Glutamatergic neuron (in vitro differentiated cells): Measurements from ENCODE around the gene PRKAB1. TPM values are rescaled to one million over a fixed set of nuclear protein-coding genes. Genes with fewer than 3 reads are reported as not detected.

Experiments used
- DNase-seq: peaks from one replicate; pipeline ENCODE4 v3.0.0; 2022
- H3K27ac Mint-ChIP-seq: one replicate; pipeline ENCODE4 v1.8.0; 2020; ENCODE audit warnings: mild to moderate bottlenecking, mixed read lengths, inconsistent platforms; ENCODE audit not compliant: unreplicated experiment
- H3K27me3 Mint-ChIP-seq: one replicate; pipeline ENCODE4 v1.8.0; 2020; ENCODE audit warnings: mild to moderate bottlenecking, moderate library complexity, mixed read lengths, inconsistent platforms; ENCODE audit not compliant: unreplicated experiment
- H3K36me3 Mint-ChIP-seq: one replicate; pipeline ENCODE4 v1.8.0; 2020; ENCODE audit warnings: mild to moderate bottlenecking, mixed read lengths, inconsistent platforms; ENCODE audit not compliant: unreplicated experiment
- H3K4me1 Mint-ChIP-seq: one replicate; pipeline ENCODE4 v1.8.0; 2020; ENCODE audit warnings: mild to moderate bottlenecking, low read depth, mixed read lengths, inconsistent platforms; ENCODE audit not compliant: unreplicated experiment
- H3K4me3 Mint-ChIP-seq: one replicate; pipeline ENCODE4 v1.8.0; 2020; ENCODE audit warnings: mild to moderate bottlenecking, mixed read lengths, inconsistent platforms; ENCODE audit not compliant: unreplicated experiment
- H3K9me3 Mint-ChIP-seq: one replicate; pipeline ENCODE4 v1.8.0; 2020; ENCODE audit warnings: mild to moderate bottlenecking, moderate library complexity, mixed read lengths, inconsistent platforms; ENCODE audit not compliant: unreplicated experiment
- total RNA-seq: library from RNA; stranded (reverse); fragmentation: NEBNext Ultra II Directional; extraction: Animal tissue kit (Norgen Biotek cat#: 25700); gene quantifications from one replicate; pipeline ENCODE4 v1.2.1, GENCODE V29; 2021; ENCODE audit not compliant: unreplicated experiment
- TF ChIP-seq, protein P1 (sequence below): fragments of 200-600 bp; sonication (generic); IDR thresholded peaks from one replicate; pipeline ENCODE4 v1.5.0; 2021; ENCODE audit not compliant: partially characterized antibody, unreplicated experiment

PRKAB1 gene
- total RNA-seq, 1 donor from 2014 or later = 37.5 TPM

DNA sequence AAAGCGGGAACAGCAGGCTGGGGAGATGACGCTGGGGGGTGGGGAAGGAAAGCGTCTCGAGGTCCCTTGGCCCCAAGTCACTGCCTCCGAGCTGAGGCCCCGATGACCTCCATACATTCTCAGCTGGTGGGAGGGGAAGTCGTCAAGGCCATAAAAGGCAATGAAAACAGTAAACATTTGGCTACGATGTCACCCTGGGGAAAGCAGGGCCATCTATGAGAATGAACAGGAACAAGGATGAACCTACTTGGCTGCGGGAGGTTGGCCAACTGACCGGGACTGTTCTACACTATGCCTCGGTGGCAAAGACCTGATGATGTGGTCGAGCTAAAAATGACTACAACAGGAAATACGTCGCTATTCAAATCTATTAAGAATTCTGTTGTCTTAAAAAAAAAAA, 19.5 kb downstream of the PRKAB1 start:
- no peaks in the 10 kb centered on the region for H3K9me3 Mint-ChIP-seq
- no peak for DNase-seq
- no peak overlapping the region for H3K27ac Mint-ChIP-seq
- no peaks in the 10 kb centered on the region for H3K27me3 Mint-ChIP-seq
- H3K4me3 Mint-ChIP-seq = no peak overlapping the region
- TF ChIP-seq, protein P1, sequence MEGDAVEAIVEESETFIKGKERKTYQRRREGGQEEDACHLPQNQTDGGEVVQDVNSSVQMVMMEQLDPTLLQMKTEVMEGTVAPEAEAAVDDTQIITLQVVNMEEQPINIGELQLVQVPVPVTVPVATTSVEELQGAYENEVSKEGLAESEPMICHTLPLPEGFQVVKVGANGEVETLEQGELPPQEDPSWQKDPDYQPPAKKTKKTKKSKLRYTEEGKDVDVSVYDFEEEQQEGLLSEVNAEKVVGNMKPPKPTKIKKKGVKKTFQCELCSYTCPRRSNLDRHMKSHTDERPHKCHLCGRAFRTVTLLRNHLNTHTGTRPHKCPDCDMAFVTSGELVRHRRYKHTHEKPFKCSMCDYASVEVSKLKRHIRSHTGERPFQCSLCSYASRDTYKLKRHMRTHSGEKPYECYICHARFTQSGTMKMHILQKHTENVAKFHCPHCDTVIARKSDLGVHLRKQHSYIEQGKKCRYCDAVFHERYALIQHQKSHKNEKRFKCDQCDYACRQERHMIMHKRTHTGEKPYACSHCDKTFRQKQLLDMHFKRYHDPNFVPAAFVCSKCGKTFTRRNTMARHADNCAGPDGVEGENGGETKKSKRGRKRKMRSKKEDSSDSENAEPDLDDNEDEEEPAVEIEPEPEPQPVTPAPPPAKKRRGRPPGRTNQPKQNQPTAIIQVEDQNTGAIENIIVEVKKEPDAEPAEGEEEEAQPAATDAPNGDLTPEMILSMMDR = no peak
- peaks cover 2% of the 10 kb centered on the region for H3K4me1 Mint-ChIP-seq
- H3K36me3 Mint-ChIP-seq = no peaks in the 10 kb centered on the region

DNA sequence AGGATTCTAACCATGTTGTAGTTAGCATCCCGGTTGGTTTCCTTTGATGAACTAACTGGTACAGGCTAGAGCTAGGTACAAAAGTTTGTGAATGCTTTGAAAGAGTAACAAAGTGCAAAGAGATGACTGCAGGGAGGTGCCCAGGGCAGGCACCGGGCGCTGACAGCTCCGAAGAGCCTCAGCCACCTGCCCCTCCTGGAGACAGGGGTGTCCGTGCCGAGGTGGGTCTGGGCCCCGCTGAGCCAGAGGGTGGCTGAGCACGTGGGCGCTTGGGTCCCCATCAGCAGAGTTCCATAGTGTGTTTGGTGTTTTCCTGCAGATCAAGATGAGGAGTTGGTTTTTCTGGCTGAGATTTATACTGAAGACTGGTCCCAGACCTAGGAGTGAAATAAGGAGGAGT, 19.9 kb downstream of the PRKAB1 start:
- Mint-ChIP-seq H3K27ac (no peak overlapping the region), H3K4me3 (no peak overlapping the region), H3K36me3 (no peaks in the 10 kb centered on the region), H3K4me1 (peaks cover 4% of the 10 kb centered on the region), H3K27me3 (no peaks in the 10 kb centered on the region), H3K9me3 (no peaks in the 10 kb centered on the region)
- TF ChIP-seq, protein P1 = no peak
- DNase-seq = no peak

DNA sequence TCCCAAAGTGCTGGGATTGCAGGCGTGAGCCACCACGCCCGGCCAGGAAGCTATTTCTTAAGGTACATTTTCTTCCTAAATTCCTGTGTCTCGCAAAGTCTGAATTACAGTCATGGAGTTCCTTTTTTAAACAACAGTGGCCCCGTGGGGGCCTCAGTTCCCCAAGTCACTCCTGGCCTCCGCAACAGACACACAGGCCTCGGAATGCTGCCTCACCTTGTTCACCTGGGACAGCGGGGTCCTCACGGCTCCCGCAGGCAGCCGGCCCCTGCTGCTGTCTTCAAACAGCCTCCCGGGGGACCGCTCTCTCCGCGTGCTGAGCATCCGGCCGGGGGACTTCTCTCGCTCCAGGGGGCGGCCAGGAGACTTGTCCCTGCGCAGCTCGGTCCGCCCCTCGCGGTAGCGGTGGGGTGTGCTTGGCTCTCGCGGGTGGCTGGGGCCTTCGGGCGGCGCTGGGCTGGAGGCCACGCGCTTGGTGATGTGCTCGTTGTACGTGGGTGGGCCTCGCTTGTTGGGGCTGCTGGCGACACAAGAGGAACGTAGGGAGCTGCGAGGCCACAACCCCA, 22.1 kb downstream of the PRKAB1 start:
- H3K27ac Mint-ChIP-seq = no peak overlapping the region
- no peaks in the 10 kb centered on the region for H3K36me3 Mint-ChIP-seq
- H3K9me3 Mint-ChIP-seq = no peaks in the 10 kb centered on the region
- H3K27me3 Mint-ChIP-seq = no peaks in the 10 kb centered on the region
- H3K4me1 Mint-ChIP-seq = peaks cover 5% of the 10 kb centered on the region
- TF ChIP-seq, protein P1 = no peak
- no peak overlapping the region for H3K4me3 Mint-ChIP-seq
- no peak for DNase-seq

- H3K4me3 Mint-ChIP-seq = no peak overlapping the region
- H3K27me3 Mint-ChIP-seq = no peaks in the 10 kb centered on the region
- TF ChIP-seq, protein P1 = no peak
Measured at GRCh38 chr12:119691202-119691810, 23.4 kb downstream of the PRKAB1 start.

DNA sequence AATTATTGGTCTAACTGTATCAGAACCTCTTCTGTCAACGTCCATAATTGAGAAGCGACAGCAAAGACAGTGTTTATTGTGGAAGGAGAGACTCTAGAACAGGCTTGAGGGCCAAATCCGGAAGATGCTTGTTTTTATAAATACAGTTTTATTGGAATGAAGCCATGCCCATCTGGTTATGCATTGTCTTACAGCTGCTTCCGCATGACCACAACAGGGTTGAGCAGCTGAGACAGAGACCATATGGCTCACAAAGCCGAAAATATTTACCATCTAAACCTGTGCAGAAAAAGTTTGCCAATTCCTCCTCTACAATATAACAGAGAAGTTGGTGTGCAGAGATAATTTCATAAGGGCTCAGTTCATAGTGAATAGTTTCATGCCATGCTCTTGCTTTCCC, 24.5 kb downstream of the PRKAB1 start:
- Mint-ChIP-seq H3K4me3 (no peak overlapping the region), H3K4me1 (peaks cover 5% of the 10 kb centered on the region), H3K36me3 (no peaks in the 10 kb centered on the region), H3K9me3 (no peaks in the 10 kb centered on the region), H3K27me3 (no peaks in the 10 kb centered on the region), H3K27ac (peak overlapping the region; percentile 5)
- no peak for DNase-seq
- TF ChIP-seq, protein P1 = no peak

More at GRCh38 chr12:119691202-119691810, 23.4 kb downstream of the PRKAB1 start:
- Mint-ChIP-seq H3K4me1 (peaks cover 5% of the 10 kb centered on the region), H3K36me3 (no peaks in the 10 kb centered on the region), H3K27ac (no peak overlapping the region), H3K9me3 (no peaks in the 10 kb centered on the region)
- no peak for DNase-seq
